Erythroblast (primary cell): ENCODE data around the gene BCL2L2.
"Not testable (repeated sequence)": the region's sequence is repeated elsewhere in the genome, so short reads cannot be mapped to it uniquely, and the experiment has no call there.

Experiments used
- DNase-seq, 2 experiments: peaks; one replicate each; lab custom pipeline; 2025; lab: John Stamatoyannopoulos, UW
- GATA1 ChIP-seq: IDR thresholded peaks from 2 replicates; pipeline ENCODE4 v1.6.1; 2011; ENCODE audit warnings: low read depth, mild to moderate bottlenecking, control low read depth, low read length, moderate library complexity
- POLR2A ChIP-seq: IDR thresholded peaks from 2 replicates; pipeline ENCODE4 v1.6.1; 2011; ENCODE audit warnings: mild to moderate bottlenecking, low read length

BCL2L2 gene

GRCh38 chr14:23324455-23324846, 17.8 kb downstream of the BCL2L2 start:
- TF ChIP-seq POLR2A (no peak), GATA1 (no peak)
- DNase-seq: no peak

GRCh38 chr14:23324993-23325392, 18.4 kb downstream of the BCL2L2 start:
- TF ChIP-seq GATA1 (no peak), POLR2A (no peak)

GRCh38 chr14:23325746-23326145, 19.1 kb downstream of the BCL2L2 start:
- not testable (repeated sequence) for DNase-seq

More at GRCh38 chr14:23324993-23325392, 18.4 kb downstream of the BCL2L2 start:
- DNase-seq: no peak

- DNase-seq: no peak
- TF ChIP-seq GATA1: no peak
Observed at GRCh38 chr14:23326491-23327332, 20.1 kb downstream of the BCL2L2 start.

- DNase-seq: peak; percentile 77 to 88
- TF ChIP-seq GATA1: no peak
- TF ChIP-seq POLR2A: no peak
Observed at GRCh38 chr14:23327947-23328744, 21.5 kb downstream of the BCL2L2 start.

- peak in 1 of 2 experiments; percentile 20 for DNase-seq
- TF ChIP-seq POLR2A: no peak
- no peak for TF ChIP-seq GATA1
Observed at GRCh38 chr14:23335623-23336022, 29.0 kb downstream of the BCL2L2 start.

GRCh38 chr14:23339506-23340268, 33.1 kb downstream of the BCL2L2 start:
- TF ChIP-seq POLR2A (no peak), GATA1 (no peak)
- DNase-seq: no peak

GRCh38 chr14:23344481-23344880, 37.8 kb downstream of the BCL2L2 start:
- no peak for DNase-seq
- no peak for TF ChIP-seq GATA1

GRCh38 chr14:23345987-23346692, 39.5 kb downstream of the BCL2L2 start:
- peak; percentile 7 to 29 for DNase-seq
- TF ChIP-seq POLR2A (no peak), GATA1 (no peak)

- TF ChIP-seq POLR2A (no peak), GATA1 (no peak)
- no peak for DNase-seq
Observed at GRCh38 chr14:23346693-23347405, 40.2 kb downstream of the BCL2L2 start.

GRCh38 chr14:23347406-23348296, 41.0 kb downstream of the BCL2L2 start:
- no peak for DNase-seq
- TF ChIP-seq POLR2A (no peak), GATA1 (no peak)

GRCh38 chr14:23348297-23348655, 41.6 kb downstream of the BCL2L2 start:
- no peak for DNase-seq
- TF ChIP-seq GATA1 (no peak), POLR2A (no peak)
